Panc1 (cell line): ENCODE measurements around the gene ZKSCAN5.
"Not testable (repeated sequence)": the region's sequence is repeated elsewhere in the genome, so short reads cannot be mapped to it uniquely, and the experiment has no call there.

Experiments
- POLR2AphosphoS5 ChIP-seq: IDR thresholded peaks from 2 replicates; pipeline ENCODE4 v1.6.1; 2012; ENCODE audit warnings: mild to moderate bottlenecking, low read depth, low read length, moderate library complexity
- SIN3A ChIP-seq: IDR thresholded peaks from 2 replicates; pipeline ENCODE4 v1.6.1; 2012; ENCODE audit warnings: low read depth, mild to moderate bottlenecking, low read length, moderate library complexity, borderline replicate concordance; ENCODE audit not compliant: insufficient read depth
- TCF7L2 ChIP-seq: IDR thresholded peaks from 2 replicates; pipeline ENCODE4 v1.6.1; 2011; ENCODE audit warnings: mild to moderate bottlenecking, low read depth, low read length, inconsistent platforms
- TF ChIP-seq, protein P1 (sequence below): fragments of 450-650 bp; IDR thresholded peaks from 2 replicates; pipeline ENCODE4 v1.5.1; 2017; ENCODE audit warnings: mild to moderate bottlenecking

DNA sequence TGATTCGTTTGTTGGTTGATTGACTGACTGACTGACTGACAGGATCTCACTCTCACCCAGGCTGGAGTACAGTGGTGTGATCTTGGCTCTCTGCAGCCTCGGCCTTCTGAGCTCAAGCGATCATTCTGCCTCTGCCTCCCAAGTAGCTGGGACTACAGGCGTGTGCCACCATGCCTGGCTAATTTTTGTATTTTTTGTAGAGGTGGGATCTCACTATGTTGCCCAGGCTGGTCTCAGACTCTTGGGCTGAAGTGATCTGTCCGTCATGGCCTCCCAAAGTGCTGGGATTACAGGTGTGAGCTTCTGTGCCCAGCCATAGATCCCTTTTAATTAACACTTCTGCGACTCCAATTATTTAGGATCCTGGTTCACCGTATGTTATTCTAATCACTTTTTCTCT is 64.3 kb downstream of the ZKSCAN5 start:
- TF ChIP-seq, protein P1, sequence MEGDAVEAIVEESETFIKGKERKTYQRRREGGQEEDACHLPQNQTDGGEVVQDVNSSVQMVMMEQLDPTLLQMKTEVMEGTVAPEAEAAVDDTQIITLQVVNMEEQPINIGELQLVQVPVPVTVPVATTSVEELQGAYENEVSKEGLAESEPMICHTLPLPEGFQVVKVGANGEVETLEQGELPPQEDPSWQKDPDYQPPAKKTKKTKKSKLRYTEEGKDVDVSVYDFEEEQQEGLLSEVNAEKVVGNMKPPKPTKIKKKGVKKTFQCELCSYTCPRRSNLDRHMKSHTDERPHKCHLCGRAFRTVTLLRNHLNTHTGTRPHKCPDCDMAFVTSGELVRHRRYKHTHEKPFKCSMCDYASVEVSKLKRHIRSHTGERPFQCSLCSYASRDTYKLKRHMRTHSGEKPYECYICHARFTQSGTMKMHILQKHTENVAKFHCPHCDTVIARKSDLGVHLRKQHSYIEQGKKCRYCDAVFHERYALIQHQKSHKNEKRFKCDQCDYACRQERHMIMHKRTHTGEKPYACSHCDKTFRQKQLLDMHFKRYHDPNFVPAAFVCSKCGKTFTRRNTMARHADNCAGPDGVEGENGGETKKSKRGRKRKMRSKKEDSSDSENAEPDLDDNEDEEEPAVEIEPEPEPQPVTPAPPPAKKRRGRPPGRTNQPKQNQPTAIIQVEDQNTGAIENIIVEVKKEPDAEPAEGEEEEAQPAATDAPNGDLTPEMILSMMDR = not testable (repeated sequence)
- not testable (repeated sequence) for TF ChIP-seq POLR2AphosphoS5, TCF7L2, SIN3A
